Trophoblast cell (in vitro differentiated cells and primary cell): ENCODE measurements around the gene ZMYM2.

Experiments used
- DNase-seq, 2 donors: peaks; one replicate each; pipeline ENCODE4 v3.0.0-alpha.2; 2016
- H2AFZ ChIP-seq: 2 replicates; pipeline ENCODE4 v1.6.1; 2013; ENCODE audit warnings: low read length, moderate library complexity, mild to moderate bottlenecking; ENCODE audit not compliant: insufficient read depth, poor library complexity
- H2AK5ac ChIP-seq: 2 replicates; pipeline ENCODE4 v1.6.1; 2013; ENCODE audit warnings: mild to moderate bottlenecking, low read length
- H2BK120ac ChIP-seq: 2 replicates; pipeline ENCODE4 v1.6.1; 2013; ENCODE audit warnings: low read length, mild to moderate bottlenecking, moderate library complexity; ENCODE audit not compliant: insufficient read depth, poor library complexity
- H2BK12ac ChIP-seq: 2 replicates; pipeline ENCODE4 v1.6.1; 2013; ENCODE audit warnings: mild to moderate bottlenecking, low read length, moderate library complexity
- H2BK5ac ChIP-seq: 2 replicates; pipeline ENCODE4 v1.6.1; 2013; ENCODE audit warnings: low read length, low read depth, moderate library complexity, mild to moderate bottlenecking; ENCODE audit not compliant: poor library complexity
- H3K14ac ChIP-seq: 2 replicates; pipeline ENCODE4 v1.6.1; 2013; ENCODE audit warnings: mild to moderate bottlenecking, low read length
- H3K18ac ChIP-seq: 2 replicates; pipeline ENCODE4 v1.6.1; 2013; ENCODE audit warnings: mild to moderate bottlenecking, low read length
- H3K23ac ChIP-seq: 2 replicates; pipeline ENCODE4 v1.6.1; 2013; ENCODE audit warnings: low read length
- H3K27ac ChIP-seq: 2 replicates; pipeline ENCODE4 v1.5.1; 2013; ENCODE audit warnings: low read depth, mild to moderate bottlenecking, inconsistent platforms, low read length, moderate library complexity
- H3K27me3 ChIP-seq: 2 replicates; pipeline ENCODE4 v1.6.1; 2013; ENCODE audit warnings: inconsistent platforms, mild to moderate bottlenecking, low read length, moderate library complexity; ENCODE audit not compliant: insufficient read depth
- H3K36me3 ChIP-seq, 2 experiments: 1 replicate in 1 of 2; 2 replicates in 1 of 2; pipeline ENCODE4 v1.6.1; 2013; ENCODE audit warnings: low read length in 2 of 2, mild to moderate bottlenecking in 2 of 2, moderate library complexity in 1 of 2; ENCODE audit not compliant: insufficient read depth in 2 of 2, control insufficient read depth in 1 of 2
- H3K4ac ChIP-seq: 2 replicates; pipeline ENCODE4 v1.6.1; 2013; ENCODE audit warnings: low read depth, mild to moderate bottlenecking, low read length, moderate library complexity
- H3K4me1 ChIP-seq, 2 experiments: 1 replicate in 1 of 2; 2 replicates in 1 of 2; pipeline ENCODE4 v1.6.1; 2013; ENCODE audit warnings: low read length in 2 of 2, mild to moderate bottlenecking in 2 of 2, moderate library complexity in 1 of 2; ENCODE audit not compliant: insufficient read depth in 2 of 2, control insufficient read depth in 1 of 2
- H3K4me2 ChIP-seq: 2 replicates; pipeline ENCODE4 v1.6.1; 2013; ENCODE audit warnings: inconsistent platforms, mild to moderate bottlenecking, low read length, moderate library complexity
- H3K4me3 ChIP-seq: 2 replicates; pipeline ENCODE4 v1.5.1; 2013; ENCODE audit warnings: mild to moderate bottlenecking, low read depth, low read length, inconsistent platforms
- H3K79me1 ChIP-seq: one replicate; pipeline ENCODE4 v1.6.1; 2013; ENCODE audit warnings: low read length
- H3K79me2 ChIP-seq: 2 replicates; pipeline ENCODE4 v1.6.1; 2013; ENCODE audit warnings: low read length, mild to moderate bottlenecking; ENCODE audit not compliant: control insufficient read depth, insufficient read depth, poor library complexity
- H3K9ac ChIP-seq: 2 replicates; pipeline ENCODE4 v1.6.1; 2013; ENCODE audit warnings: mild to moderate bottlenecking, low read length
- H3K9me3 ChIP-seq: 2 replicates; pipeline ENCODE4 v1.6.1; 2013; ENCODE audit warnings: low read depth, mild to moderate bottlenecking, control low read depth, inconsistent platforms, low read length; ENCODE audit not compliant: insufficient read depth
- H4K12ac ChIP-seq: 2 replicates; pipeline ENCODE4 v1.6.1; 2013; ENCODE audit warnings: low read depth, mild to moderate bottlenecking, low read length, moderate library complexity
- H4K8ac ChIP-seq: 2 replicates; pipeline ENCODE4 v1.6.1; 2013; ENCODE audit warnings: low read depth, mild to moderate bottlenecking, low read length, moderate library complexity
- H4K91ac ChIP-seq: one replicate; pipeline ENCODE4 v1.6.1; 2013; ENCODE audit warnings: low read depth, mild to moderate bottlenecking, low read length, moderate library complexity
- WGBS: extraction: QIAGEN DNeasy Blood & Tissue Kit; methylation state at CpG from one replicate; pipeline ENCODE4 v1.1.7; 2013; ENCODE audit warnings: missing lambda C conversion rate; ENCODE audit not compliant: insufficient read length, insufficient coverage; ENCODE audit errors: extremely low coverage; 5-methylcytosine and 5-hydroxymethylcytosine counted together

ZMYM2 gene

DNA sequence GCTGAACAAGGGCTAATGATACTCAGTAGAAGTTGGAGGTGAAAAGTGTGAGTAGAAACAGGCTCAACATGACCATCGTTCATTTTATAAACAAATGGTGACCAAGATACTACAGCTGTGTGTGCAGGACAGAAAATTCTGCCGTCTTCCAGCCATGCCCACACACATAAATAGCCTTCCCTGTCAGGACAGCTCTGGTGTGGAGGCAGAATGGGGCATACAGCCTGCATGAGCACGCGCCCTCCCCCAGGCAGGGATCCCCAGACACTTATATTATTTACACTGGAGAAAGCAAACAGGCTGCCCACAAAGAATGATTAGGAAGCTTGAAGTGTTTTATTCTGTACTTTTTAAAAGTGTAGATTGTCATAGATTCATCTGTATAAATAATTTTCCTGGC lies 182.0 kb downstream of the ZMYM2 start:
- no peaks in the 10 kb centered on the region for H3K79me1 ChIP-seq
- WGBS, result no CpG with 5 or more reads among the region's 4 CpGs
- no peak overlapping the region for H4K91ac ChIP-seq
- H3K14ac ChIP-seq, result no peak overlapping the region
- no peaks in the 10 kb centered on the region for H3K79me2 ChIP-seq
- no peak overlapping the region for H3K27ac ChIP-seq
- DNase-seq, result no peak
- H3K9ac ChIP-seq, result no peak overlapping the region
- no peaks in the 10 kb centered on the region for H3K36me3 ChIP-seq
- no peak overlapping the region for H3K4me2 ChIP-seq
- no peak overlapping the region for H2BK5ac ChIP-seq
- no peak overlapping the region for H3K4ac ChIP-seq
- no peaks in the 10 kb centered on the region for H3K27me3 ChIP-seq
- peaks cover 2% of the 10 kb centered on the region for H3K9me3 ChIP-seq
- no peak overlapping the region for H3K4me3 ChIP-seq
- peaks cover 2% of the 10 kb centered on the region in 2 experiments for H3K4me1 ChIP-seq
- H3K23ac ChIP-seq, result no peak overlapping the region
- no peak overlapping the region for H3K18ac ChIP-seq
- no peak overlapping the region for H2BK120ac ChIP-seq
- no peak overlapping the region for H4K12ac ChIP-seq
- H4K8ac ChIP-seq, result no peak overlapping the region
- H2AFZ ChIP-seq, result no peak overlapping the region
- no peak overlapping the region for H2AK5ac ChIP-seq
- no peak overlapping the region for H2BK12ac ChIP-seq
